Measurements from ENCODE around the gene ABHD8. TPM values are rescaled to one million over a fixed set of nuclear protein-coding genes. Genes with fewer than 3 reads are reported as not detected.

The ABHD8 gene
- 18.3 TPM for total RNA-seq

GRCh38 chr19:17303167-17303939, at the start of gene ABHD8:
ABHD8 (minus strand) TSS chr19:17303425; CDS start chr19:17301616, 1,809 bp downstream.

GRCh38 chr19:17336872-17337674, 33.8 kb upstream of the ABHD8 start, which contains the start of gene GTPBP3:
GTPBP3 (plus strand) TSS chr19:17337553; CDS start chr19:17337612, 59 bp downstream.

GRCh38 chr19:17334414-17335409, 31.5 kb upstream of the ABHD8 start, which contains the start of gene ANO8:
ANO8 (minus strand) TSS chr19:17334855; CDS start chr19:17334670, 185 bp downstream.

GRCh38 chr19:17309198-17309964, 6.2 kb upstream of the ABHD8 start, which contains the start of gene DDA1:
DDA1 (plus strand) TSS chr19:17309563; CDS start chr19:17309655, 92 bp downstream.

GRCh38 chr19:17305517-17306284, 2.5 kb upstream of the ABHD8 start, which contains the start of gene MRPL34:
MRPL34 (plus strand) TSS chr19:17305872; CDS start chr19:17305893, 21 bp downstream.

GRCh38 chr19:17281391-17282304, 21.6 kb downstream of the ABHD8 start, which contains the start of gene ANKLE1:
ANKLE1 (plus strand) TSS chr19:17281901; CDS start chr19:17281921, 20 bp downstream.

GRCh38 chr19:17266975-17267788, 36.0 kb downstream of the ABHD8 start, which contains the start of gene BABAM1:
BABAM1 (plus strand) TSS chr19:17267443; CDS start chr19:17268807, 1,364 bp downstream.

GRCh38 chr19:17264641-17264979, 38.6 kb downstream of the ABHD8 start, which contains the start of gene USHBP1:
USHBP1 (minus strand) TSS chr19:17264745; CDS start chr19:17264299, 446 bp downstream.

GRCh38 chr19:17245535-17245984, 57.7 kb downstream of the ABHD8 start, which contains the start of gene NR2F6:
NR2F6 (minus strand) TSS chr19:17245919; CDS start chr19:17245220, 699 bp downstream.

Other genes with a start within 250 kb of the ABHD8 start
- gene HAUS8, start 228.0 kb downstream of the ABHD8 start, total RNA-seq = 4.5 TPM
- 46.1 TPM for gene MYO9B, start 227.6 kb downstream of the ABHD8 start, total RNA-seq
- 18.3 TPM for gene USE1, start 88.1 kb downstream of the ABHD8 start, total RNA-seq
- 11.0 TPM for gene OCEL1, start 77.2 kb downstream of the ABHD8 start, total RNA-seq
- gene NR2F6, start 57.5 kb downstream of the ABHD8 start, total RNA-seq = 53.7 TPM
- 9.8 TPM for gene USHBP1, start 38.7 kb downstream of the ABHD8 start, total RNA-seq
- 60.1 TPM for gene BABAM1, start 36.0 kb downstream of the ABHD8 start, total RNA-seq
- gene ANKLE1, start 21.5 kb downstream of the ABHD8 start, total RNA-seq = 2.6 TPM
- 42.7 TPM for gene MRPL34, start 2.4 kb upstream of the ABHD8 start, total RNA-seq
- gene DDA1, start 6.1 kb upstream of the ABHD8 start, total RNA-seq = 19.2 TPM
- gene ANO8, start 31.4 kb upstream of the ABHD8 start, total RNA-seq = 12.3 TPM
- 36.7 TPM for gene GTPBP3, start 34.1 kb upstream of the ABHD8 start, total RNA-seq
- gene PLVAP, start 73.9 kb upstream of the ABHD8 start, total RNA-seq = 157 TPM
- 0.41 TPM for gene CCDC194, start 90.8 kb upstream of the ABHD8 start, total RNA-seq
- gene BST2, start 102.2 kb upstream of the ABHD8 start, total RNA-seq = 64.1 TPM
- gene MVB12A, start 116.6 kb upstream of the ABHD8 start, total RNA-seq = 69.9 TPM
- 1.5 TPM for gene TMEM221, start 145.2 kb upstream of the ABHD8 start, total RNA-seq
- not detected for gene NXNL1, start 157.5 kb upstream of the ABHD8 start, total RNA-seq
- gene SLC27A1, start 167.1 kb upstream of the ABHD8 start, total RNA-seq = 32.3 TPM
- gene PGLS, start 208.2 kb upstream of the ABHD8 start, total RNA-seq = 63.8 TPM

Measured in metanephros (tissue), 1 donor.